ENCODE results near the gene ZNF223.

DNA sequence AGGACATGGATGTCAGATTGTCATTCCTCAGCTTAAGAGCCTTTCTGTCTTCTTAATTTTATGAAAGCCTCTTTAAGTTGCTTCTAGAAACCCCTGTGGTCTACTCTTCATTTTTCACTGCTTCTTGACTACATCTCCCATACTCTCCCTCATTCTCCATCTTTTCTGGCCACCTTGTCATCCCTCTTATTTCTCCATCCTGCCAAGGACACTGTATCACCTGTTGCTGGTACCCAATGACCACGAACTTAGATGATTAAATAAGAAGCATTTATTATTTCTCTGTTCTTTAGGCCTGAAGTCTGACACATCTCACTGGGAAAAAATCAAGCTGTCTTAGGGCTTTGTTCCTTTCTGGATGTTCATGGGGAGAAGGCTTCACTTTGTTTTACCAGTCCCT, 9.2 kb downstream of the ZNF223 start:
- TF ChIP-seq, protein P1, sequence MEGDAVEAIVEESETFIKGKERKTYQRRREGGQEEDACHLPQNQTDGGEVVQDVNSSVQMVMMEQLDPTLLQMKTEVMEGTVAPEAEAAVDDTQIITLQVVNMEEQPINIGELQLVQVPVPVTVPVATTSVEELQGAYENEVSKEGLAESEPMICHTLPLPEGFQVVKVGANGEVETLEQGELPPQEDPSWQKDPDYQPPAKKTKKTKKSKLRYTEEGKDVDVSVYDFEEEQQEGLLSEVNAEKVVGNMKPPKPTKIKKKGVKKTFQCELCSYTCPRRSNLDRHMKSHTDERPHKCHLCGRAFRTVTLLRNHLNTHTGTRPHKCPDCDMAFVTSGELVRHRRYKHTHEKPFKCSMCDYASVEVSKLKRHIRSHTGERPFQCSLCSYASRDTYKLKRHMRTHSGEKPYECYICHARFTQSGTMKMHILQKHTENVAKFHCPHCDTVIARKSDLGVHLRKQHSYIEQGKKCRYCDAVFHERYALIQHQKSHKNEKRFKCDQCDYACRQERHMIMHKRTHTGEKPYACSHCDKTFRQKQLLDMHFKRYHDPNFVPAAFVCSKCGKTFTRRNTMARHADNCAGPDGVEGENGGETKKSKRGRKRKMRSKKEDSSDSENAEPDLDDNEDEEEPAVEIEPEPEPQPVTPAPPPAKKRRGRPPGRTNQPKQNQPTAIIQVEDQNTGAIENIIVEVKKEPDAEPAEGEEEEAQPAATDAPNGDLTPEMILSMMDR (IDR thresholded peaks at IDR 0.05): no peak
- TF ChIP-seq POLR2A (IDR thresholded peaks at IDR 0.05): no peak
